NCI-H446 (cell line): ENCODE measurements around the gene ADGRE2.
"Not testable (repeated sequence)": the region's sequence is repeated elsewhere in the genome, so short reads cannot be mapped to it uniquely, and the experiment has no call there.

ENCODE experiments used
- DNase-seq, 2 experiments: peaks; one replicate each; lab custom pipeline; 2025; lab: John Stamatoyannopoulos, UW

Gene ADGRE2

DNA sequence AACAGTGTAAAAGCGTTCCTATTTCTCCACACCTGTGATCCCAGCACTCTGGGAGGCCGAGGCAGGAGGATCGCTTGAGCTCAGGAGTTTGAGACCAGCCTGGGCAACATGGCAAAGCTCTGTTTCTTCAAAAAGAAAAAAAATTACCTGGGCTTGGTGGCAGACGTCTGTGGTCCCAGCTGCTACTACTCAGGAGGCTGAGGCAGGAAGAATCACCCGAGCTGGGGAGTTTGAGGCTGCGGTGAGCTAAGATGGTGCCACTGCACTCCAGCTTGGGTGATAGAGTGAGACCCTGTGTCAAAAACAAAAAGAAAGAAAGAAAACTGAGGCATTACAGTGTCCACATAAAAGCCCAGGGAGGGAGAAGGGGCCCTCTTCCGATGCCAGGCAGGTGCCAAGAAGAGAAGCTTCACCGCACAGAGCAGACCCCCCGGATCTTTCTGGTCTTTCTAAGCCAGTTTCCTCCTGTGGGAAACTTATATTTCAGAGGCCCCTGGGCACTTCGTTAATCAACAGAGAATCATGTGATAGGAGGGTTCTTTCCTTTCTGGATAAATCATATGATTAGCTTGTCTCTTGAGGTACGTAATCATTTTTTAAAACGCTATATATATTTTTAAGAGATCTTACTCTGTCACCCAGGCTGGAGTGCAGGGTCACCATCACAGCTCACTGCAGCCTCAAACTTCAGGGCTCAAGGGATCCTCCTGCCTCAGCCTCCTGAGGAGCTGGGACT is at the start of gene ADGRE2:
TSS of gene ADGRE2 (minus strand) at position 451 of the 736 bp plus-strand sequence. CDS start 1,804 bp downstream, outside the sequence.
- not testable (repeated sequence) for DNase-seq

DNA sequence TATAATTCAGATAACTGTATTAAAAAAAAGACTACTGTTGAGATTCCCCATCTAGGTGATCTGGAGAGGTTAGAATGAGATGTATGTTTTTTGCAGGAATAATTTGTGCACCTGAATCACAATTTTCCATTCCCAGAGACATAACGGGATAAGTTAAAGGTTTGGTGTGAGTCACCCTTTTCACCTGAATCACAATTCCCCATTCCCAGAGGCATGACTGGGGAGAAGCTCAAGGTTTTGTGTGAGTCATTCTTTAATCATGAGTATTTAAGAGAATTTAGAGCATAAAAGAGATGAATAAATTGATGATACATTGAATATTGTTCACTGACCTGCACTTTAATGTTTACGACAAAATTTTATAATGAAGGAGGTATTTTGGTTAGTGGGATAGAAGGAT is 47.6 kb upstream of the ADGRE2 start:
- DNase-seq = no peak

DNA sequence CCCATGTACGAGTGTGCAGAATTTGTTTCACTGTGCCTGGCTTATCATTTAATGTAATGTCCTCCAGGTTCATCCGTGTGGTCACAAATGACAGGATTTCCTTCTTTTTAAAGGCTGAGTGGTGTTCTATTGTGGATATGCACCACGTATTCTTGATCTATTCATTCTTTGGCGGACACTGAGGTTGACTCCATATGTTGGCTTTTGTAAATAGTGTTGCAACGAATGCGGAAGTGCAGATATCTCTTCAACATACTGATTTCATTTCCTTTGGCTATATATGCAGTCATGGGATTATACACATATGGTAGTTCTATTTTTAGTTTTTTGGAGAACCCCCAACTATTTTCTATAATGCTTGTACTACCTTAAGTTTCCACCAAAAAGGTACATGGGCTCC is 43.6 kb upstream of the ADGRE2 start:
- no peak for DNase-seq

DNA sequence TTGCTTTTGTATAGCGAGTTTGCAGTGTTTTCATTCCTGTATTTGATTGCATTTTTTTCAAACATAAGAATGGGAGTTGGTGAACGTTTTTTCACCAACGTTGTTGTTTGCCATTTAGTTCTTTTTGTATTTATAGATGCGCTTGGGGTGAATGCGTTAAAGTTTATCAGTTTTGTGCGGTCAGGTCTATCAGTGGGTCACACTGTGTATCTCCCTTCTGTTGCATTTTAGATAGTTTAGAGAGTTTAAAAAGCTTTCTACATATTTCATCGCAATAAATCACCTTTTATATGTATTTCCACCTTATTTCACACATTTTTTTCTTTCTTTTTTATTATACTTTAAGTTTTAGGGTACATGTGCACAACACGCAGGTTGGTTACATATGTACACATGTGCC is 40.2 kb upstream of the ADGRE2 start:
- no peak for DNase-seq

DNA sequence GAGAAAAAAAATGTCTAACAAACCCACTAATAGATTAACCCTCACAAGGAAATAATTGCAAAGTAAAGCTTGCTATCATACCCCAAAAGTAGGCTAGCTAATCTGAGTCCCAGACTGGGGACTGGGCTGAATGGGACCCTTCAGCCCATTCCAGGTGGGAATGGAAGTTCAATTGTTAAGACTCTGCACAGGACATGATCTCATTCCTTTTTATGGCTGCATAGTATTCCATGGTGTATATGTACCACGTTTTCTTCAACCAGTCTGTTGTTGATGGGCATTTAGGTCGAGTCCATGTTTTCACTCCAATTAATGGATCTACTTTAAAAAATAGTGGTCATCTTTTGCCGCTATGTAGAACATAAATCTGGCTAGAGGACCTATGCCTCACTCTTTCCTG is 38.7 kb upstream of the ADGRE2 start:
- DNase-seq = no peak

DNA sequence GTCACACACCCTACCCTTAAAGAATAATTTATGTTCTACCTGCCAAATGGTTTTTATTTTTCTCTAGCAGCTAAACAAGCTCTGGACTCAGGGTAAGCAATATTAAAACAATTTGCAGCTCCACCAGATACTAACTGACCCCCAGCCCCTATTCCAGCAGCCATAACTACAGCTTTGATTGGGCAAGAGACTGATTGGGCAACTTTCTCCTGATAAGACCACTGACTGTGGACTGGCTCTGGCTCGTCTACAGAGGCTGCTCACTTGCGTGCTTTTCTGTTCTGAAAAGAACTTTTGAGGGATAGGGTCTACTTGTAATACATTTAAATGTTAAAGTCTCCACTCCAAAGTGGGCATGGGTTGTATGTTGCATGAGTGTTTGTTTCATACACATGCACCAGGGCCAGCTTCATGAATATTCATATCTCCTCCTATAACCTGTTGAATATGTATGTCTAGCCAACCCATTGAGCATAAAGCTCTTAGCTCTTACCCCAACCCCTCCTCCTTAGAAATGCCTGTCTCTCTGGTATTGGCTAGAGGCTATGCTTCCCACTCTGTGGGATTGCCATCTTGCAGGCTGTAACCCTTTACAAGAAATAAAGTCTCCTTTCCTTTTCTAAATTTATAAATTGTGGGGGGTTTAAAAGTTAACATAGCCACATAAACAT is 36.8 kb upstream of the ADGRE2 start:
- no peak for DNase-seq

DNA sequence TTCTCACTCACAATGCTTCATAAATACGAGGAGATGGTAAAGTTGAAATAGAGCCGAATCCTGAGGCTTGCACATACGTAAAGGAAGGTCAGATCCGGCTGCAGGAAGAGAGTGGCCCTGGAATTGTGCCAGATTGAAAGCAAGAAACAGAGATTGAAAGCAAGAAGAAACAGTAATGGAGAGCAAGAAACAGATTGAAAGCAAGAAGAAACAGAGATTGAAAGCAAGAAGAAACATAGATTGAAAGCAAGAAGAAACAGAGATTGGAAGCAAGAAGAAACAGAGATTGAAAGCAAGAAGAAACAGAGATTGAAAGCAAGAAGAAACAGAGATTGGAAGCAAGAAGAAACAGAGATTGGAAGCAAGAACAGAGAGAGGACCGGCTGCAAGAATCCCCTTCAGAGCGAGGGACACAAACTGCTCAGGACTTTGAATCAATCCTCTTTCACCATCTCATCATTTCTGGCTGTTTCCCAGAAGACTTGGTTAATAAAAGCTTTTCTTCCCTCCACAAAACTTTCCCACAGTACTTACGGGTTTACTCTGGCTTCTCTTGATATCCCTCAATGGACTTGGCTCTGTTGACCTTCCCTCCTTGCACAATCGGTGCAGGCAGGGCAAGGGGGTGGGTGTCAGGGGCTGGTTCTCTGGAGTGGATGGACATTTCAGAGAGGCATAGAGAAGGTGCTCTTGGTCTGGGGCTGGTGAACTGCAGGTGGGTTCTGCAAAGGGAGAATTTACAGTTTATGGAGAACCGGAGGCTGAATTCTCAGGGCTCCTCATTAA is 31.1 kb upstream of the ADGRE2 start:
- DNase-seq = no peak

DNA sequence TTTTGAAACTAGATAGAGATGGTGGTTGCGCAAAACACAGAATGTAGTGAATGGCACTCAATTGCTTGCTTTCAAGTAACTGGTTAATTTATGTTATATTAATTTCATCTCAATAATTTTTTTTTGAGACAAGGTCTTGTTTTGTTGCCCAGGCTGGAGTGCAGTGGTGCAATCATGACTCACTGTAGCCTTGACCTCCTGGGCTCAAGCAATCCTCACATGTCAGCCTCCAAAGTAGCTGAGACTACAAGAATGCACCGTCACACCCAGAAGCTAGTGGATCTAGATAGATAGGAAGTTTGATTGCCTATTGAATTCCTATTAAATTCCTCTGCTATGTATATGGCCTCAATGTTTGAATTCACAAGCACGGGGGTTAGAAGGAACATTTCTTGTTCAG is 26.4 kb upstream of the ADGRE2 start:
- DNase-seq = no peak

DNA sequence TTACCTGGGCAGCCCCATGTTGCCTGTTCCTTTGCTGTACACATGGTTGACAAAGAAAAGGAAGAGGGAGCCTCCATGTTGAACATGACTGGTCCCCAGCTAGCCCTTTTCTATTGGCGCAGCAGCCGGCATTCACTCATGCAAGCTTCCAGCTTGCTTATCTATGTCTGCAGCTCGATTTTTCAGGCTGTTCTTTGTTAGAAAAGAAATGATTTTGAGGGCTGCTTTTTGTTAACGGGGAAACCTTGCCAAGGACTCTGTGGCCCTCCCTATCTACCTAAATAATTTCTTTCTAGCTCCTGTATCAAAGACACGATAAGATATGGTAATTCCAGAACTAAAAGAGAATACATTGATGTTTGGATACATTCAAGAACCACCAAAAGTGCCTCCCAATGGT is 20.4 kb upstream of the ADGRE2 start:
- no peak for DNase-seq

DNA sequence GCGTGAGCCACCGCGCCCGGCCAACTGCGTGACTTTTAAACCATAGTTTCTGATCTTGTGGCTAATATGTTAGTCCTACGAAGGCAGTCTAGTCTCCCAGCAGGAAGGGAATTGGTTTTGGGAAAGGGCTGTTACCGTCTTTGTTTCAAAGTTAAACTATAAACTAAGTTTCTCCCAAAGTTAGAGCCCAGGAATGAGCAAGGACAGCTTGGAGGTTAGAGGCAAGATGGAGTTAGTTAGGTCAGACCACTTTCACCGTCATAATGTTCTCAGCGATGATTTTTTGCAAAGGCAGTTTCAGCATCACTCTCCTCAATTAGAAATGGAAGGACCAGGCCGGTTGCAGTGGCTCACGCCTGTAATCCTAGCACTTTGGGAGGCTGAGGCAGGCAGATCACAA is 17.7 kb upstream of the ADGRE2 start:
- DNase-seq = no peak

DNA sequence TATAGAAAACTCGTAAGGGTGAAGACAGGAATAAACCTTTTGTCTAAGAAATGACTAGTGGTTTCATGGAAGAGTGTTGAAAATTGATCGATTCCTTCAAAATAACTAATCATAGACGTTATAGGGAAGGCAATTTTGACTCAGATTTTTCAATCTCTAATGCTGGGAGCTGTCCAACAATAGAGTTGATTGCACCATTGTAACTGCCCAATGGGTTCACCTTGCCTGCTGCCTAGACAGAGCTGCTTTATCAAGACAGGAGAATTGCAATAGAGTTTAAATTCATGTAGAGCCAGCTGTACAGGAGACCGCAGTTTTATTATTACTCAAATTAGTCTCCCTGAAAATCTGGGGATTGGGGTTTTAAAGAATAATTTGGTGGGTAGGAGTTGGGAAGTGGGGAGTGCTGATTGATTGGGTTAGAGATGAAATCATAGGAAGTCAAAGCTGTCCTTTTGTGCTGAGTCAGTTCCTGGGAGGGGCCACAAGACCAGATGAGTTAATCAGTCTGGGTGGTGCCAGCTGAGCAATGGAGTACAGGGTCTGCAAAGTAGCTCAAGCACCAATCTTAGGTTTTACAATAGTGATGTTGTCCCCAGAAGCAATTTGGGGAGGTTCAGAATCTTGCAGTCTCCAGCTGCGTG is 16.8 kb upstream of the ADGRE2 start:
- no peak for DNase-seq

DNA sequence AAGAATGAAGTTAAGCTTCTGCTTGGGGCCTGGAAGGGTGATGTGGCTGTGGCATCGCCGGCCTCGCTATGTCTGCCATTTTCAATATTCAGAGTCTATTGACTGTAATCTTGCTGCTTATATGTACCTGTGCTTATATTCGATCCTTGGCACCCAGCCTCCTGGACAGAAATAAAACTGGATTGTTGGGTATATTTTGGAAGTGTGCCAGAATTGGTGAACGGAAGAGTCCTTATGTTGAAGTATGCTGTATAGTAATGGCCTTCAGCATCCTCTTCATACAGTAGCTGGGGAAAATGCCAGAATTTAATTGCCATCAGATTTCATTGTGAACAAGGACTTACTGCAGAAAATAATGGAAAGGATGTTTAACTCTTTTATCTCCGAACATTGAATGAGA is 13.9 kb upstream of the ADGRE2 start:
- not testable (repeated sequence) for DNase-seq

DNA sequence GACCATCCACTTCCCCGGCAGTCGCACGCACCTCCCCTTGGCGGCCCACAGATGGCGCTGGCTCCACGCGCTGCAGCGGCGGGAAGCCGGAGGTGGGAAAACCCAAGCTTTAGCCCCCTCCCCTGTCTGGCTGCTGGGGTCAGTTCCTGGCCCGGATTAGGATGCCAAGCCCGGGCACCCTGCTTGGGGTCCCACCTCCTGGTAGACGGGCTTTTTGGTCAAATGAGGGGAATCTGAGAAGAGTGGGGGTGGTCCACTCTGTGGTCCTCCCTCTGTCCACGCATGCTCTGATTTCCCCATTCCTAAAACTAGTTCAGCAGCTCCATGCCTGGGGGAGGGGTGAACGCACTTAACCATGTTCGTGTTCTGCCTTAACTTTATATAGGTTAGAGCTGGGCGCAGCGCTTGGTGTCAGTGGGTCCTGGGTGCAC is 8.1 kb upstream of the ADGRE2 start:
- no peak for DNase-seq

DNA sequence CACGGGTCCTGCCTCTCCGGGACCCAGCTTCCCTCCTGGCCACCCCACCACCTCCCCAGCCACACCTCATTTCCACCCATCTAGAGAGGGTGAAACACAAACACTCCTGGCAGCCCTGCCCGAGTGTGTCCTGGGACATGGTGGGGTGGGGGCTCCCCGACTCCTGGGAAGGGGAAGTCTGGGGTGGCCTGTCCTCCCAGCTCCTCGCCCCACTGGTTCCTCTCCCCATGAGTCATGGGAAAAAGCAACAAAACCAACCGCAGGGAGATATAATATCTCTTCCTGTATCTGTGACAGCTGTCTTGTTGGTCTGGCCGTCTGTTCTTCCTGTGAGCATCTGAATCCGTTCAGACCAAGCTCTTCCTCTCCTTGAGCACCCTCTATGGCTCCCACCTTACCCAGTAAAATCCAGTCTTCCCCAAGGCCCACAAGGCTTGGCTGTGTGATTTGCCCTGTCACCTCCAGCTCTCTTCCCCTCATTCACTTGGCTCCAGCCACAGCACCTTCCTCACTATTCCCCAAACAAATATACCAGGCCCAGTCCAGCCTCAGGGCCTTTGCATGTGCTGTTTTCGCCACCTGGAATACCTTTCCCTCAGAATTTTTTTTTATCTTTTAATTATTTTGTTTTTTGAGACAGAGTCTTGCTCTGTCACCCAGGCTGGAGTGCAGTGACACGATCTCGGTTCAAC is 6.9 kb upstream of the ADGRE2 start:
- DNase-seq = not testable (repeated sequence)

DNA sequence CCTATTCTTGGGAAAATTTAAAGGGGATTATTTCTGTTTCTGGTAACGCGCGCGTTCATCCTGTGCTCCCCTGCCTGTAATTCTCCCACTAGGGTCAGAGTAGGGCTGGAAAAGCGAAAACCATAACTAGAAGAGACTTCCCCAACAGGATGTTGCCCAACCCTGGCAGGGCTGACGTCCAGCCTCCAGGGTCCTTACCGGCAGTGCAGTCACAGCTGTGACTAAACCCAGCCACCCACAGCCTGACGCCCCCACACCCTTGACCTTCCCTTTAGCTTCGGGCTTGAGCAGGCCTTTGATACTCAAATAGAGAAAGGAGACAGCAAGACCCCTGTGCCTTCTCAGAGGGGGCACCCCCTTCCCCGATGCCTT is 6.4 kb upstream of the ADGRE2 start:
- not testable (repeated sequence) for DNase-seq

DNA sequence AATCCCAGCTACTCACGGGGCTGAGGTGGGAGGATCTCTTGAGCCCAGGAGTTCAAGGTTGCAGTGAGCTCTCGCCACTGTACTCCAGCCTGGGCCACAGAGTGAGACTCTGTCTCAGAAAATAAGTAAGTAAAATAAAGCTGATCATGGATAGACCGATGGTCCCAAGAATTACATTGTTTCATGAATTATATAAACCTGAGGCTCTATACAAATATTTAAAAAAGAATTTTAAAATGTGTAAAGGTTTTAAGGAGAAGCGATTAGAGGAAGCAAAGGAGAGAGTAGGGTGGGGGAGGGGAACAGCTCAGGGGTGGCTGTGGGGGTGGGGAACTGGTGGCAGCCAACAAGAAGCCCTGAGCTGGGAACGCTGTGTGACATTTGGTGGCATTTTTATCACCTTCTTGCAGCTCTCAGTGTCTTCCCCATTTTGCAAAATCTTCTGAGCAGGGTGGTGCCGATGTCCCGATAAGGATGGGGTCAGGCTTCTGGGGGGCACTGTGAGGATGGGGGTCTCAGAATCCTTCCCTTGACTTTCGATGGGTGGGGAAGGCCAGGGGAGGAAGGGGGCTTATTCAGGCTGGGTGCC is 5.1 kb upstream of the ADGRE2 start:
- not testable (repeated sequence) for DNase-seq

DNA sequence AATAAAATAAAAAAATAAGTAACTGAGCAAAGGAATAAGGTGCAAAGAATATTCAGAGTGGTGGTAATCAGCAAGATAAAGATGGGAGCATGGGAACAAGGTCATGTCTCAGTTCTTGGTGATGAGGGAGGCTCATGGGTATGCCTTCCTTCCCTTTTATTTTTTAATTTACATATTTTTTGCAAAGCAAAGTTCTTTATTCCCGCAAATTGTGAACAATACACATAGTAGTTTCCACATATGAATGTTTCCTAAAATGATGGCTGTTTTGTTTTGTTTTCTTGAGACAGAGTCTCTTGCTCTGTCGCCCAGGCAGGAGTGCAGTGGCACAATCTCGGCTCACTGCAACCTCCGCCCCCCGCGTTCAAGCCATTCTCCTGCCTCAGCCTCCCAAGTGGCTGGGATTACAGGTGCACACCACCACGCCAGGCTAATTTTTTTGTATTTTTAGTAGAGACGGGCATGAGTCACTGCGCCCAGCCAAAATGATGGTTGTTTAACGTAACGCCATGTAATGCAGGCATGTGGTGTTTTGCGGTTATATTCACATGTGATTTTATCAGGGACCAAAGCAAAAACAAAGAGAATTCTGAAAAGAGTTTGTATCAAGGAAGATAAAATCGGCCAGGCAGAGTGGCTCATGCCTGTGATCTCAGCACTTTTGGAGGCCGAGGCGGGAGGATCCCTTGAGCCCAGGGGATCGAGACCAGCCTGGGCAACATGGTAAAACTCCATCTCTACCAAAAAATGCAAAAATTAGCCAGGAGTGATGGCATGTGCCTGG is 4.5 kb upstream of the ADGRE2 start:
- no peak for DNase-seq

DNA sequence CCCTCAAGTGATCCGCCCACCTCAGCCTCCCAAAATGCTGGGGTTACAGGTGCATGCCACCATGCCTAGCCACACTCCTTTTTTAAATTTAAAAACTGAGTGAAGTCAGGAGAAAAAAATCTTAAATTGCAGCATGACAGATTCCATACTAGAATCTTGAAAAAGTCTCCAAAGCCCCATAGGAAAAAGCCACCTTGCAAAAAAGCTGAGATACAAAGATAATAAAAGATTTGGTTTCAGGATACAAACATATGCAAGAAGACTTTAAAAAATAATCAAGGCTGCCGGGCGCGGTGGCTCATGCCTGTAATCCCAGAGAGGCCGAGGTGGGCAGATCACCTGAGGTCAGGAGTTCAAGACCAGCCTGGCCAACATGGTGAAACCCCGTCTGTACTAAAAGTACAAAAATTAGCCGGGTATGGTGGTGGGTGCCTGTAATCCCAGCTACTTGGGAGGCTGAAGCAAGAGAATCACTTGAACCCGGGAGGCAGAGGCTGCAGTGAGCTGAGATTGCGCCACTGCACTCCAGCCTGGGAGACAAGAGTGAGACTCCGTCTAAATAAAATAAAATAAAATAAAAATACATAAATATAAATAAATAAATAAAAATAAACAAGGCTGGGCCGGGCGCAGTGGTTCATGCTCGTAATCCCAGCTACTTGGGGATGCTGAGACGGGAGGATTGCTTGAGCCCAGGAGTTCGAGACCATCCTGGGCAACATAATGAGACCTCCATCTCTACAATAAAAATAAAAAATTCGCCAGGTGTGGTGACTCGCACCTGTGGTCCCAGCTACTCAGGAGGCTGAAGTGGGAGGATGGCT is 3.6 kb upstream of the ADGRE2 start:
- DNase-seq = not testable (repeated sequence)

DNA sequence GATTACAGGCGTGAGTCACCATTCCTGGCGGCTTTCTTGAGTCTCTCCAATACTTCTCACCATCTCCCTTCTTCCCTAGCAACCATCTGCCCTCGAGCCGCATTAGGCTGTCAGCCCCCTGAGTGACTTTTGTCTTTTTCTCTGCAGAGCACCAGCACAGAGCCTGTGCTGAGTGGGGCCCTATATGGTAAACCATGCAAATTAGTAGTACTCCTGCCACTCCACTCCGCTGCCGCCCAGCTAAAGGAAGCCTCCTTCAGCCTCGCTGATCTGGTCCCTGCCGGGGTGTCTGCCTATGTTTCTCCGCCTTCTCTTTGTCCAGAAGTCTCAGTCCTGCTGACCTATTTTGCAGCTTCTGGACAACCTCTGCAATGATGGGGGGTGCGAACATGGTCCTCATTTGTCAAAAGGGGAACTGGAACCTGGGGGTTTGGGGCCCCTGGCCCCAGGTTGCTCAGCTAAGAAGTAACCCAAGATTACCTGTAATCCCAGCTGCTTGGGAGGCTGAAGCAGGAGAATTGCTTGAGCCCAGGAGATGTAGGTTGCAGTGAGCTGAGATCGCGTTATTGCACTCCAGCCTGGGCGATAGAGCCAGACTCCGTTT is 2.4 kb upstream of the ADGRE2 start:
- DNase-seq = not testable (repeated sequence)
